Endothelial cell of umbilical vein (primary cell): ENCODE data around the gene CGB2. TPM values are rescaled to one million over a fixed set of nuclear protein-coding genes. Genes with fewer than 3 reads are reported as not detected.

Experiments used
- BruUV-seq: library from RNA; stranded (reverse); fragments of 400-500 nt; replicated peaks from 2 replicates; lab custom pipeline; 2021; lab: Mats Ljungman, UMichigan
- CTCF ChIA-PET: fragments of 300-600, 350-600 bp; sonication (Branson Sonifier 250); formaldehyde crosslinking; loops from one replicate; lab custom pipeline; 2021; ENCODE audit warnings: antibody characterized with exemption, inconsistent platforms; lab: Charles Lee
- POLR2A ChIA-PET: fragments of 300-600, 350-600 bp; sonication (Branson Sonifier 250); formaldehyde crosslinking; loops from one replicate; lab custom pipeline; 2021; ENCODE audit warnings: antibody characterized with exemption, inconsistent platforms; lab: Charles Lee
- DNase-seq: peaks from one replicate; pipeline ENCODE4 v3.0.0-alpha.2; 2011; ENCODE audit warnings: low read depth, low spot score
- FAIRE-seq: peaks from 2 replicates; lab custom pipeline; 2011; peaks lifted over from hg19 to GRCh38; lab: Jason Lieb, UNC
- H2AFZ ChIP-seq: 2 replicates; pipeline ENCODE4 v1.6.0; 2012; ENCODE audit warnings: low read depth, low read length, control low read depth, inconsistent platforms
- H3K27ac ChIP-seq: 2 replicates; pipeline ENCODE4 v1.5.1; 2011; ENCODE audit warnings: low read depth, mild to moderate bottlenecking, control low read depth, low read length, moderate library complexity; ENCODE audit not compliant: insufficient read depth
- H3K27me3 ChIP-seq, 2 experiments: 2 replicates each; pipeline versions ENCODE4 v1.6.0 to v1.6.1; 2011; ENCODE audit warnings: low read length in 2 of 2, mixed read lengths in 1 of 2; ENCODE audit not compliant: control insufficient read depth in 2 of 2, insufficient read depth in 2 of 2
- H3K36me3 ChIP-seq, 2 experiments: 2 replicates in 1 of 2; 3 replicates in 1 of 2; pipeline ENCODE4 v1.5.1; 2011; ENCODE audit warnings: low read length in 2 of 2, mild to moderate bottlenecking in 1 of 2, moderate library complexity in 1 of 2; ENCODE audit not compliant: control insufficient read depth in 2 of 2, insufficient read depth in 2 of 2; ENCODE audit errors: extremely low read depth in 1 of 2
- H3K4me1 ChIP-seq: 3 replicates; pipeline ENCODE4 v1.5.1; 2011; ENCODE audit warnings: mild to moderate bottlenecking, low read length; ENCODE audit not compliant: control insufficient read depth, insufficient read depth; ENCODE audit errors: extremely low read depth
- H3K4me2 ChIP-seq: 2 replicates; pipeline ENCODE4 v1.6.1; 2011; ENCODE audit warnings: low read length, control low read depth, mixed read lengths; ENCODE audit not compliant: insufficient read depth
- H3K4me3 ChIP-seq, 3 experiments: fragments of 200-600 bp in 1 of 3; sonication (generic), shearing (Covaris generic) in 1 of 3; replicated peaks in 1 of 3; 2 replicates each; pipeline ENCODE4 v1.5.1; 2011 to 2016; ENCODE audit warnings: control low read depth in 3 of 3, low read length in 3 of 3, mild to moderate bottlenecking in 2 of 3, inconsistent platforms in 1 of 3, low read depth in 1 of 3, moderate library complexity in 1 of 3; ENCODE audit not compliant: insufficient read depth in 1 of 3
- H3K79me2 ChIP-seq: 2 replicates; pipeline ENCODE4 v1.6.0; 2012; ENCODE audit warnings: low read length, inconsistent platforms; ENCODE audit not compliant: control insufficient read depth, insufficient read depth
- H3K9ac ChIP-seq: replicated peaks from 2 replicates; pipeline ENCODE3; 2011; ENCODE audit warnings: low read length, control low read depth; ENCODE audit not compliant: insufficient read depth; ENCODE audit errors: extremely low read depth
- H3K9me1 ChIP-seq: replicated peaks from 3 replicates; pipeline ENCODE4 v1.6.0; 2011; ENCODE audit warnings: mild to moderate bottlenecking, low read length; ENCODE audit not compliant: control insufficient read depth, insufficient read depth; ENCODE audit errors: extremely low read depth
- H3K9me3 ChIP-seq: replicated peaks from 2 replicates; pipeline ENCODE4 v1.5.1; 2012; ENCODE audit warnings: low read length, inconsistent platforms; ENCODE audit not compliant: control insufficient read depth, insufficient read depth
- H4K20me1 ChIP-seq: replicated peaks from 2 replicates; pipeline ENCODE3; 2011; ENCODE audit warnings: mild to moderate bottlenecking, low read length; ENCODE audit not compliant: control insufficient read depth, insufficient read depth; ENCODE audit errors: extremely low read depth
- EZH2 ChIP-seq: IDR thresholded peaks from 2 replicates; pipeline ENCODE4 v1.6.1; 2012; ENCODE audit warnings: borderline replicate concordance, low read depth, mild to moderate bottlenecking, moderate library complexity, low read length, inconsistent platforms; ENCODE audit not compliant: severe bottlenecking
- GATA2 ChIP-seq: IDR thresholded peaks from 2 replicates; pipeline ENCODE4 v1.7.0; 2011; ENCODE audit warnings: low read depth, mild to moderate bottlenecking, moderate library complexity, mixed read lengths, low read length; ENCODE audit not compliant: insufficient read length, insufficient read depth
- JUN ChIP-seq: IDR thresholded peaks from 2 replicates; pipeline ENCODE4 v1.6.1; 2011; ENCODE audit warnings: borderline replicate concordance, low read depth; ENCODE audit not compliant: insufficient read length, insufficient read depth
- MYC ChIP-seq: IDR thresholded peaks from one replicate; pipeline ENCODE4 v1.6.1; 2011; ENCODE audit warnings: mild to moderate bottlenecking, low read depth, low read length
- POLR2AphosphoS5 ChIP-seq: IDR thresholded peaks from 2 replicates; pipeline ENCODE4 v1.6.1; 2012; ENCODE audit warnings: low read depth, mild to moderate bottlenecking, control low read depth, low read length, moderate library complexity; ENCODE audit not compliant: insufficient read depth
- dilution Hi-C: fragments of 300-500 bp; cut with MboI; formaldehyde crosslinking; loops from one replicate; pipeline ENCODE4 v1.15.0; 2019; ENCODE audit warnings: low sequenced_read_pairs; ENCODE audit not compliant: extremely low pct_ligation_motif_present
- intact Hi-C: fragments of 100-400 bp; cut with micrococcal nuclease; formaldehyde crosslinking; loops from one replicate; pipeline ENCODE4 v1.10.0; 2022
- polyA plus RNA-seq, 4 experiments: library from polyadenylated mRNA; depleted of rRNA in 3 of 4; stranded (reverse) in 3 of 4; unstranded in 1 of 4; fragments of >200 nt; gene quantifications; 2 replicates each; pipeline versions ENCODE4 v1.2.1 to v1.2.3, GENCODE V29; 2011 to 2012; ENCODE audit warnings: missing spikeins in 1 of 4
- total RNA-seq: library from RNA; stranded (reverse); gene quantifications from 2 replicates; pipeline ENCODE4 v1.2.3, GENCODE V29; 2021
- TF ChIP-seq, protein P1 (sequence below): IDR thresholded peaks from 2 replicates; pipeline ENCODE4 v1.6.1; 2011; ENCODE audit not compliant: insufficient read depth, insufficient read length

CGB2 gene
- total and polyA plus RNA-seq, 2 donors (not counting 3 experiments of a cell fraction or from before 2014, with no cell fraction given), result not detected

DNA sequence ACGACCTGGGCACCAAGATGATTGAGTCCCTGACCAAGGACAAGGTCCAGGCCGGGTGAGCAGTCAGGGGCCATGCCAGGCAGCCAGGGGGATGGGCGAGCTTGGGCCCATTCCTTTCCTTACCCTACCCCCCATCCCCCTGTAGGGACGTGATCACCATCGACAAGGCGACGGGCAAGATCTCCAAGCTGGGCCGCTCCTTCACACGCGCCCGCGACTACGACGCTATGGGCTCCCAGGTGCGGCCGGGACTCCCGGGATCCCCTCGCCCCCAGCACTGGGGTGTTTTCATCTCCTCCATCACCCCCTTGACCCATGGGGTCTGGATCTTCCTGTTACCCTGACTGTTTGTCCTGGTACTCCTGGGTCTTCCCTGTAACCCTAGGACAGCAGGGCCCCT lies 21.9 kb upstream of the CGB2 start:
- peaks cover 3 to 38% of the 10 kb centered on the region in 2 experiments for H3K36me3 ChIP-seq
- no peaks in the 10 kb centered on the region for H3K4me1 ChIP-seq
- no peak overlapping the region for H3K27ac ChIP-seq
- POLR2A ChIA-PET, result no interaction called here
- H3K9me1 ChIP-seq, result no peaks in the 10 kb centered on the region
- H3K9ac ChIP-seq, result no peak overlapping the region
- H3K4me2 ChIP-seq, result no peak overlapping the region
- dilution Hi-C loops, result no loop called here
- H3K9me3 ChIP-seq, result no peaks in the 10 kb centered on the region
- DNase-seq (no peak), FAIRE-seq (no peak)
- TF ChIP-seq POLR2AphosphoS5, result no peak
- no peak for TF ChIP-seq GATA2
- H3K27me3 ChIP-seq, result no peaks in the 10 kb centered on the region
- BruUV-seq, result no TSS peak
- no peaks in the 10 kb centered on the region for H3K79me2 ChIP-seq
- H2AFZ ChIP-seq, result no peak overlapping the region
- no peak overlapping the region for H3K4me3 ChIP-seq
- CTCF ChIA-PET, result interaction anchor here (1.0 to 7.2 kb wide), 6 partner anchors 10 to 189 kb away, joined by 3 to 59 read pairs (median 4); partner anchors contain the start of genes GYS1 and RUVBL2
- H4K20me1 ChIP-seq, result no peaks in the 10 kb centered on the region
- intact Hi-C loops, result no loop called here

DNA sequence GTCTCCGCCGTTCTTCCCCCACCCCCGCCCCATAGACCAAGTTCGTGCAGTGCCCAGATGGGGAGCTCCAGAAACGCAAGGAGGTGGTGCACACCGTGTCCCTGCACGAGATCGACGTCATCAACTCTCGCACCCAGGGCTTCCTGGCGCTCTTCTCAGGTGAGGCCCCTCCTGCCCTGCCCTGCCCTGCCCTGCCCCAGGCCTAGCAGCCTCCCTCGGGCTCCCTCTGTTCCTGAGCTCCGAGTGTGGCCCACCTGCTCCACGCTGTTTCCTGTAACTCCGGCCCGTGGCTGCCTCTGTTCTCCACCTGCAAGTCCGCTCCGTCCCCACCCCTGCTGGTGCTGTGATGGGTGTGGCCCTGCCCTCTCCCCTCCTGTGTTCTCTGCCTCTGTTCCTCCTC lies 21.2 kb upstream of the CGB2 start:
- ChIA-PET POLR2A (no interaction called here), CTCF (interaction anchor here (1.6 to 7.2 kb wide), 2 partner anchors 10 to 188 kb away, joined by 7 to 59 read pairs; no protein-coding TSS in a partner anchor)
- Histone ChIP-seq H2AFZ (no peak overlapping the region), H3K9me1 (no peaks in the 10 kb centered on the region), H3K36me3 (peaks cover 0 to 38% of the 10 kb centered on the region in 2 experiments), H3K27ac (no peak overlapping the region), H3K9me3 (no peaks in the 10 kb centered on the region), H3K4me1 (no peaks in the 10 kb centered on the region), H3K4me2 (no peak overlapping the region), H3K79me2 (no peaks in the 10 kb centered on the region), H3K4me3 (no peak overlapping the region), H4K20me1 (no peaks in the 10 kb centered on the region), H3K27me3 (no peaks in the 10 kb centered on the region), H3K9ac (no peak overlapping the region)
- intact Hi-C loops (no loop called here), dilution Hi-C loops (no loop called here)
- no peak for DNase-seq
- TF ChIP-seq MYC (no peak), GATA2 (no peak), EZH2 (no peak), JUN (no peak)
- TF ChIP-seq, protein P1, sequence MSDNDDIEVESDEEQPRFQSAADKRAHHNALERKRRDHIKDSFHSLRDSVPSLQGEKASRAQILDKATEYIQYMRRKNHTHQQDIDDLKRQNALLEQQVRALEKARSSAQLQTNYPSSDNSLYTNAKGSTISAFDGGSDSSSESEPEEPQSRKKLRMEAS, result no peak
- no TSS peak for BruUV-seq
- FAIRE-seq, result no peak
